ENCODE data around the gene RGS9. TPM values are rescaled to one million over a fixed set of nuclear protein-coding genes. Genes with fewer than 3 reads are reported as not detected.

The RGS9 gene
- total RNA-seq, 1 donor from 2014 or later: 23.8 TPM

- intact Hi-C loops (cut with micrococcal nuclease): no loop called here
Observed at GRCh38 chr17:65154770-65155589, 17.8 kb downstream of the RGS9 start.

GRCh38 chr17:65155622-65156021 is 18.5 kb downstream of the RGS9 start:
- intact Hi-C loops (cut with micrococcal nuclease): no loop called here

- intact Hi-C loops (cut with micrococcal nuclease): no loop called here
Observed at GRCh38 chr17:65156185-65156834, 19.1 kb downstream of the RGS9 start.

DNA sequence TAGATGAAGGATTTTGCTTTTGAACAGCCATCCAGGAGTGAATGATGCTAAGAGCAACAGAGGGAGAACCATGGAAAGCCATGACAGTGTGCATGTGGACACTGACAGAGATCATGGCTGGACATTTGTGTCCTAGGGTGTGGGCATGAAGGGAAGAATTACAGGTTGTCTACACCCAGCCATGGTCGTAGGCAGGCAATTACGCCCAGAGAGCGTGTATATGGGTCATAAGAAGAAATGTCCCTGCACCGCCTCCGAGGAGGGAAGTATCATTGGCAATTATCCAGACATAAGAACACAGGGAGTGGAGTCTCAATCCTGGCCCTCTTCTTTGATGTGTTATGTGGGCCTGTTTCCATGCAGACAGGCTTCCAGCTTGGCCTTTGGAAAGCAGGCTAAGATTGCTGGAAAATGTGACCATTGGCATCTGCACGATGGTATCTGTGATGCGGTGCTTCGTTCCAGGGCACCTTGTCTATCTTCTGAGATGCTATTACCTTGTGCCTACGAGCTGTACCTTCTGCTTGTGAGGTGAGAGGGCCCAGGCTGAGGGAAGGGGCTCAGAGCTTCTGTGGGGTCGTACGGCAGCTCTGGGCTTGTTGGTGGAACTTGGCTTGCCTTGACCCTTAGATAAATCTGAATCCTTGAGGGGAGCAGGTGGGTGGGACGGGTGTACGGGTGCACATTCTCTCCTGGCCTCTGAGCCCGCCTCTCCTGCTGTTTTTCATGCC is 19.8 kb downstream of the RGS9 start:
- intact Hi-C loops (cut with micrococcal nuclease): no loop called here

DNA sequence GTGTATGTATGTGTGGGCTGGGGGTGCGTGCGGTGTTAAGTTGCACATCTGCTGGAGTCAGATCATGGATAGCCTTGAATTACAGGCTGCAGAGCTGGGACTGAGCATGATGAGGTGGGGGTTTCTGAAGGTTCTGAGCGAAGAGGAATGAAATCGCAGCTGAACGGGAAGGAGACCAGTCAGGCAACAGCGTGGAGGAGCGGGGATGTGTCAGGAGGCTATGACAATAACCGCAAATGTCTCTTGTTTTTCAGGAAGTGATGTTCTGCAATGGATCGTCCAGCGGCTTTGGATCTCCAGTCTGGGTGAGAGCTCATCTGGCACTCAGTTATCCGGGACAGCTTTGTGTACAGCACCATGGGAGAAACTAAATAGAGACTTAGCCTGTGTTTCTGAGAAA is 20.9 kb downstream of the RGS9 start:
- intact Hi-C loops (cut with micrococcal nuclease): no loop called here

DNA sequence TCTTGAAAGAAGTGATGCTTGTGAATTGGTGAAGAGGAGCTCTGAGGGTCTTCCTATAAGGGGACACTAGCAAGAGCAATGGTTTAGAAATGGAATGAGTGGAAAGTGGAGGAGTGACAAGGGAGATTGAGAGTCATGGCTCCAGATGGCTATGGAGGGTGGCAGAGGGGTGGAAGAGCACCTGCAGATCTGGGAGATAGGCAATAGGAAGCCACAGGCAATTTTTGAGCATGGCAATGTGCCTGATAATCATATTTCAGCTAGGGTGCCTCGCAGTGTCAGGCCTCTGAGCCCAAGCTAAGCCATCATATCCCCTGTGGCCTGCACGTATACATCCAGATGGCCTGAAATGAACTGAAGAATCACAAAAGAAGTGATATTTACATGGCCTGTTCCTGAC is 21.5 kb downstream of the RGS9 start:
- intact Hi-C loops (cut with micrococcal nuclease): no loop called here

DNA sequence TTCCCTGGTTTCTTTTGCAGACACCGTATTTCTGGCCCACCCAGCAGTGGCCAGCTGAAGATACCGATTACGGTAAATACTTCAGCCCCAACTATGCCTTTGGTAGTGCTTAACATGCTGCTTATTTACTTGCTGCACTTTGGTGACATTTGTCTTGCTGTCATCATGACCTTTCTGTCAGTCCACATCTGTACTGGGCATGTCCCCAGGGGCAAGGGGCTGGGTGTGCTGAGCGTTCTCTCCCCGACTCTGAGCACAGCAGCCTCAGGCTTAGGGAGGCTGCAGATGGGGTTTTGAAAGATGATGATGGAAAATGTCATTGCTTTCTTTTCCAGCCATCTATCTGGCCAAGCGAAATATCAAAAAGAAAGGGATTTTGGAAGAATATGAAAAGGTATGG is 23.3 kb downstream of the RGS9 start:
- intact Hi-C loops (cut with micrococcal nuclease): no loop called here

GRCh38 chr17:65163990-65164495 is 26.9 kb downstream of the RGS9 start:
- intact Hi-C loops (cut with micrococcal nuclease): no loop called here

DNA sequence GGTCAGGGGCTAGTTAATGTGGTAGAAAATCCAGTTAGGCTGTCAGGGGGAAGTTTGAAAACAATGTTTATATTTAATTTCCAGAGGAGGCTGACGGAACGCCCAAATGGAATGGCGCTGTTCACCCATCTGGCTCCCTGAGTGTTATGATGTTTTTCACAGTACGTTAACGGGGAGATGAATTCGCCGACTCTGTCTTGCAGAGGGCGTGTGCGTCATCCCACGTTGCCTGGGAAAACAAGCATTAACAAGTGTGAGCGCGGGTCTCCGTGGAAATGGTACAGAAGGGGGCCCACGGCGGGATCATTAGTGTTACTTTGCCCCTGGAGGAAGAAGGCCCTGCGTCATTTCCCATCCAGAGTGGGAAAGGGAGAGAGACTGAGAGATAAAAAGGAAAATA is 29.6 kb downstream of the RGS9 start:
- intact Hi-C loops (cut with micrococcal nuclease): no loop called here

DNA sequence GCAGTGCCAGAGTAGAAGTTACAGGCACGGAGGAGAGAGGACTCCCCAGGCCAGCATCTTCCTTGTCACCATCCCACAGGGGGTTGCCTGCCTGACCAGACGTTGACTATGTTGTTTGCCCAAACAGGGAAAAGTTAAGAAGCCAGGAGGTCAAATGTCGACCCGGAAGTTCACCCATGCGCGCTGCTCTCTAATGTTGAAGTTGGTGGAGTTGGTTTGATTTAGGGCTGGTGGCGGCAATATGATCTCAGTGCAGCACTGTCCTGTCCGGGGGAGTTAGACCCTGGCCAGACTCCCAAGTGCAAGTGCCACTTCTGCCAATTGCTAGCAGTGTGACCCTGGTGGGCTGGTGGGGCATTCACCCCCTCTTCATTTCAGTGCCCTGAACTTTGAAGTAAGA is 30.4 kb downstream of the RGS9 start:
- intact Hi-C loops (cut with micrococcal nuclease): no loop called here

DNA sequence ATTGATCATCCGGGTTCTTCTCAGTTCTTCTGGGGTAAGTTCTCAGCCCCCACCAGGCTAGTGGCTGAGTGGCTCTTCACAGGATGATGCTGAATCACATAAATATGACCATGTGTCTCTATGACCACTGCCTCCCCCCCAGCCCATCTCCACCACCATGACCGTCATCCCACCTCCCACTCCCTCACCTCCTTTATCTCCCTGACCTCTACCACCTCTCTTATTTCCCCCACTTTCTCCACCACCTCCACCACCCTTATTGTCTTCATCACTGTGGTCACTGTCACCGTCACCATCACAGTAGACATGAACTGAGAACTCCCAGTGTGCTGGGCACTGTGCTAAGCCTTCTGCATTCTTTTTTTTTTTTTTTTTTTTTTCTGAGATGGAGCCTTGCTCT is 32.5 kb downstream of the RGS9 start:
- intact Hi-C loops (cut with micrococcal nuclease): no loop called here

GRCh38 chr17:65170839-65171238 is 33.7 kb downstream of the RGS9 start:
- intact Hi-C loops (cut with micrococcal nuclease): no loop called here

- intact Hi-C loops (cut with micrococcal nuclease): loop anchor here (2.0 kb wide), 2 partner anchors 57 to 197 kb away; no protein-coding TSS in a partner anchor
Observed at GRCh38 chr17:65171752-65172151, 34.6 kb downstream of the RGS9 start.

GRCh38 chr17:65172496-65173136 is 35.4 kb downstream of the RGS9 start:
- intact Hi-C loops (cut with micrococcal nuclease): loop anchor here (1.0 to 2.0 kb wide), 3 partner anchors 9 to 198 kb away; no protein-coding TSS in a partner anchor

- intact Hi-C loops (cut with micrococcal nuclease): loop anchor here (1.0 to 2.0 kb wide), 3 partner anchors 8 to 199 kb away; no protein-coding TSS in a partner anchor
Observed at GRCh38 chr17:65173284-65173793, 36.2 kb downstream of the RGS9 start.

GRCh38 chr17:65173976-65174683 is 37.0 kb downstream of the RGS9 start:
- intact Hi-C loops (cut with micrococcal nuclease): loop anchor here (1.0 to 2.0 kb wide), 3 partner anchors 7 to 199 kb away; no protein-coding TSS in a partner anchor

DNA sequence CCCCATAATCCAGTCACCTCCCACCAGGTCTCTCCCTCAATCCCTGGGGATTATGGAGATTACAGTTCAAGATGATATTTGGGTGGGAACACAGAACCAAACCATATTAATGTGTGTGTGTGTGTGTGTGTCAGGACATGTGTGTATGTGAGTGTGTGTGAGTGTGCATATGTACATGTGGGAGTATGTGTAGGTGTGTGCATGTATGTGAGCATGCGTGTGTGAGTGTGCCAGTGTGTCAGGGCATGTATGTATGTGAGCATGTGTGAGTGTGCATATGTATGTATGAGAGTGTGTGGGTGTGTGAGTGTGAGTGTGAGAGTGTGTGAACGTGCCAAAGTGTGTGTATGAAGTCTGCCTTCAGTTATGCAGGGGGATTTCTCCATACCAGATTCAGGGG is 37.8 kb downstream of the RGS9 start:
- intact Hi-C loops (cut with micrococcal nuclease): no loop called here

- intact Hi-C loops (cut with micrococcal nuclease): no loop called here
Observed at GRCh38 chr17:65175952-65176351, 38.8 kb downstream of the RGS9 start.

DNA sequence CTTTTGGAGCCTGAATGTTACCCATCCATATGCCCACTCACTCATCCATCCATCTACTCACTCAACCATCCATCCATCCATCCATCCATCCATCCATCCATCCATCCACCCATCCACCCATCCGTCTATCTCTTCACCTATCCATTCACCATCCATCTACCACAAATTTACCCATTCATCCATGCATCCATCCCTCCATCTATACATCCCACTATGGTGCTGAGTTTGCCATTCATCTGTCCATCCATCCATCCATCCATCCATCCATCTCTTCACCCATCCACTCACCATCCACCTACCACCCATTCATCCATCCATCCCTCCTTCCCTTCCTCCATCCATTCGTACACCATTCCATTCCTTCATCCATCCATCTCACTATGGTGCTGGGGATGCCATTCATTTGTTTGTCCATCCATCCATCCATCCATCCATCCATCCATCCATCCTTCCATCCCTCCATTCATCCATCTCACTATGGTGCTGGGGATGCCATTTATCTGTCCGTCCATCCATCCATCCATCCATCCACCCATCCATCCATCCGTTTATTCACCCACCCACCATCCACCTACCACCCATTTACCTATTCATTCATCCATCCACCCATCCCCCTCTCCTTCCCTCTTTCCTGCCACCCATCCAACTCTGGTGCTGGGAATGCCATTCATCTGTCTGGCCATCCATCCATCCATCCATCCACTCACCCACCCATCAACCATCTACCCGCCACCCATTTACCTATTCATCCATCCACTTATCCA is 39.7 kb downstream of the RGS9 start:
- intact Hi-C loops (cut with micrococcal nuclease): no loop called here

- intact Hi-C loops (cut with micrococcal nuclease): no loop called here
Observed at GRCh38 chr17:65177901-65178300, 40.7 kb downstream of the RGS9 start.
